ENCODE results near the gene IL1RL1.

- TF ChIP-seq CTCF (conservative IDR thresholded peaks at IDR 0.05 in 1 of 2, IDR thresholded peaks at IDR 0.05 in 1 of 2; ENCODE audit: extremely low read depth in 1 of 2, insufficient read depth in 1 of 2, low read depth in 1 of 2, low read length in 2 of 2) (no peak), EZH2 (IDR thresholded peaks at IDR 0.05; ENCODE audit: borderline replicate concordance, low read length) (no peak)
Observed at GRCh38 chr2:102286041-102286440, 25.3 kb upstream of the IL1RL1 start.
